NCI-H187 (cell line): ENCODE results near the gene SREBF1.

ENCODE experiments used
- DNase-seq, 2 experiments: peaks; one replicate each; lab custom pipeline; 2025; lab: John Stamatoyannopoulos, UW

SREBF1 gene

GRCh38 chr17:17794382-17794781, 42.4 kb downstream of the SREBF1 start:
- no peak for DNase-seq

GRCh38 chr17:17793378-17794214, 43.2 kb downstream of the SREBF1 start:
- DNase-seq: no peak

GRCh38 chr17:17792551-17793377, 44.0 kb downstream of the SREBF1 start:
- DNase-seq: no peak

- no peak for DNase-seq
Observed at GRCh38 chr17:17792037-17792550, 44.7 kb downstream of the SREBF1 start.

- no peak for DNase-seq
Observed at GRCh38 chr17:17790637-17791464, 45.9 kb downstream of the SREBF1 start.

GRCh38 chr17:17789828-17790636, 46.8 kb downstream of the SREBF1 start:
- DNase-seq: no peak

- DNase-seq: no peak
Observed at GRCh38 chr17:17789410-17789809, 47.4 kb downstream of the SREBF1 start.

GRCh38 chr17:17788967-17789366, 47.8 kb downstream of the SREBF1 start:
- DNase-seq: no peak

GRCh38 chr17:17787568-17787967, 49.2 kb downstream of the SREBF1 start:
- DNase-seq: no peak

GRCh38 chr17:17786998-17787397, 49.8 kb downstream of the SREBF1 start:
- no peak for DNase-seq

- DNase-seq: no peak
Observed at GRCh38 chr17:17785407-17785806, 51.4 kb downstream of the SREBF1 start.

GRCh38 chr17:17784657-17785267, 52.0 kb downstream of the SREBF1 start:
- no peak for DNase-seq

- peak; percentile 44 to 55 for DNase-seq
Observed at GRCh38 chr17:17783825-17784656, 52.7 kb downstream of the SREBF1 start.

- DNase-seq: peak; percentile 40 to 72
Observed at GRCh38 chr17:17783116-17783824, 53.5 kb downstream of the SREBF1 start.

- DNase-seq: no peak
Observed at GRCh38 chr17:17782523-17783115, 54.2 kb downstream of the SREBF1 start.

- DNase-seq: peak; percentile 19 to 54
Observed at GRCh38 chr17:17781591-17782496, 54.9 kb downstream of the SREBF1 start.

- DNase-seq: no peak
Observed at GRCh38 chr17:17780922-17781590, 55.7 kb downstream of the SREBF1 start.
